Measurements from ENCODE around the gene SATB2.

SATB2 gene

GRCh38 chr2:199414465-199414864, 43.3 kb downstream of the SATB2 start:
- in situ Hi-C loops (cut with MboI; ENCODE audit: low pct_unique_long_range_greater_than_20kb, low sequenced_read_pairs, unreplicated experiment) = no loop called here
- no peak for TF ChIP-seq CTCF (IDR thresholded peaks at IDR 0.05; ENCODE audit: extremely low read depth, insufficient read depth, missing control alignments)

GRCh38 chr2:199414001-199414400, 43.7 kb downstream of the SATB2 start:
- in situ Hi-C loops (cut with MboI; ENCODE audit: low pct_unique_long_range_greater_than_20kb, low sequenced_read_pairs, unreplicated experiment) = no loop called here
- no peak for DNase-seq (ENCODE audit: low spot score)
- TF ChIP-seq CTCF (IDR thresholded peaks at IDR 0.05; ENCODE audit: extremely low read depth, insufficient read depth, missing control alignments) = no peak

More at GRCh38 chr2:199414465-199414864, 43.3 kb downstream of the SATB2 start:
- DNase-seq (ENCODE audit: low spot score) = no peak

GRCh38 chr2:199409759-199410529, 47.8 kb downstream of the SATB2 start:
- DNase-seq (ENCODE audit: low spot score) = no peak
- no peak for TF ChIP-seq CTCF (IDR thresholded peaks at IDR 0.05; ENCODE audit: extremely low read depth, insufficient read depth, missing control alignments)
- in situ Hi-C loops (cut with MboI; ENCODE audit: low pct_unique_long_range_greater_than_20kb, low sequenced_read_pairs, unreplicated experiment) = no loop called here

- in situ Hi-C loops (cut with MboI; ENCODE audit: low pct_unique_long_range_greater_than_20kb, low sequenced_read_pairs, unreplicated experiment) = no loop called here
- TF ChIP-seq CTCF (IDR thresholded peaks at IDR 0.05; ENCODE audit: extremely low read depth, insufficient read depth, missing control alignments) = no peak
- no peak for DNase-seq (ENCODE audit: low spot score)
Measured at GRCh38 chr2:199407421-199407820, 50.3 kb downstream of the SATB2 start.

GRCh38 chr2:199405241-199405640, 52.5 kb downstream of the SATB2 start:
- DNase-seq (ENCODE audit: low spot score) = no peak
- in situ Hi-C loops (cut with MboI; ENCODE audit: low pct_unique_long_range_greater_than_20kb, low sequenced_read_pairs, unreplicated experiment) = no loop called here
- TF ChIP-seq CTCF (IDR thresholded peaks at IDR 0.05; ENCODE audit: extremely low read depth, insufficient read depth, missing control alignments) = no peak

GRCh38 chr2:199404841-199405240, 52.9 kb downstream of the SATB2 start:
- no peak for DNase-seq (ENCODE audit: low spot score)
- TF ChIP-seq CTCF (IDR thresholded peaks at IDR 0.05; ENCODE audit: extremely low read depth, insufficient read depth, missing control alignments) = no peak
- in situ Hi-C loops (cut with MboI; ENCODE audit: low pct_unique_long_range_greater_than_20kb, low sequenced_read_pairs, unreplicated experiment) = no loop called here
